Stimulated activated naive CD8-positive, alpha-beta T cell treated with anti-CD3 and anti-CD28 coated beads, Interleukin-15, Interleukin-2, amounts not matched to agents 100 U/mL and 50 U/mL, for 24 hours (primary cell): ENCODE data around the gene LRRC61.
"Not testable (repeated sequence)": the region's sequence is repeated elsewhere in the genome, so short reads cannot be mapped to it uniquely, and the experiment has no call there.

ENCODE experiments used
- ATAC-seq: fragments of 150-1000 bp; cut with Tn5 transposase; one replicate; pipeline ENCODE4 v1.10.0; 2021
- DNase-seq: peaks from one replicate; pipeline ENCODE4 v3.0.0; 2021

LRRC61 gene

DNA sequence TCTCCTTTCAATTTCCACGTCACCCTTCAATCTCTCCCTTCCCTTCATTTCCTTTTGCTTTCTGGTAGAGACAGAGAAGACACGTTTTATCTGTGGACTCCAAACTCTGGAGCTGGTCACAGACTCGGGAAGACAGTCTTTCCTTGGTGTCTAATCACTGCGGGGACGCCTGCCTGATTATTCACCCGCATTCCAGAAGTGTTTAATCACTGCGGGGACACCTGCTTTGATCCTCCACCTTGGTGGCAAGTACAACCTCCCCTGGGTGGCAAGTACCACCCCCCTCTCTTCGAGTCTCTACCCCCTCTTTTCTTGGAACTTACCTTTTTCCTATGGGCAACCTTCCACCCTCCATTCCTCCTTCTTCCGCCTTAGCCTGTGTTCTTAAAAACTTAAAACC lies 15.3 kb upstream of the LRRC61 start:
- DNase-seq: no peak
- no peak for ATAC-seq

DNA sequence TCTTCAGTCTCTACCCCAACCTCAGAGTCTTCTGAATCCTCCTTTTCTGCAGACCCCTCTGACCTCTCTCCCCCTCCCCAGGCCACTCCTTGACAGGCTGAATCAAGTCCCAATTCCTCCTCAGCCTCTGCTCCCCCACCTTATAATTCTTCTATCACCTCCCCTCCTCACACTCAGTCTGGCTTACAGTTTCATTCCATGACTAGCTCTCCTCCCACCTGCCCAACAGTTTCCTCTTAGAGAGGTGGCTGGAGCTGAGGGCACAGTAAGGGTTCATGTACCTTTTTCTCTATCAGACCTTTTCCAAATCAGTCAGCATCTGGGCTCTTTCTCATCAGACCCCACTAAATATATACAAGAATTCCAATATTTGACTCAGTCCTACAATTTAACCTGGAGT lies 14.6 kb upstream of the LRRC61 start:
- ATAC-seq: no peak
- no peak for DNase-seq

DNA sequence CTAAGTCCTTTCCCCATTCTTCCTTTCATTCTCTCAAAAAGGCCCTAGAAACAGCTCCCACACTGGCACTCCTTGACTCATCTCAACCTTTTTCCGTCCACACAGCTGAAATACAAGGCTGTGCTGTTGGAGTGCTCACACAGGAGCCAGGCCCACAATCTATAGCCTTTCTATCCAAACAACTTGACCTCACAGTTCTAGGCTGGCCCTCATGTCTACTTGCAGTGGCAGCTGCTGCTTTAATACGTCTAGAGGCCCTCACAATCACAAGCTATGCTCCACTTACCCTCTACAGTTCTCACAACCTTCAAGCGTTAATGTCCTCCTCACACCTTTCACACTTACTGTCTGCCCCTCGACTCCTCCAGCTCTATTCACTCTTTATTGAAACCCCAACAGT lies 12.0 kb upstream of the LRRC61 start:
- no peak for ATAC-seq
- no peak for DNase-seq

DNA sequence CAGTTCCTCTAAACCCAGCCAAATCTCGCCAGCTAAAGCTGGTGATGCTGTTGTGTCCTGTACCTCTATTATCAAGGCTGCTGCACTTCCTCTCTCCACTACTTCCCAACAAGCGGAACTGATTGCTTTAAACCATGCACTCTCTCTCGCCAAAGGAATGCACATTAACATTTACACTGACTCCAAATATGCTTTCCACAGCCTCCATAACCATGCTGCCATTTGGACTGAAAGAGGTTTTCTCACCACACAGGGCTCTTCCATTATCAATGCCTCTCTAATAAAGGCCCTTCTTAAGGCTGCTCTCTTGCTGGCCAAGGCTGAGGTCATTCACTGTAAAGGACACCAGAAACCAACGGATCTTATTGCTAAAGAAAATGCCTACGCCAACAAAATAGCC lies 11.4 kb upstream of the LRRC61 start:
- ATAC-seq (no peak), DNase-seq (no peak)

DNA sequence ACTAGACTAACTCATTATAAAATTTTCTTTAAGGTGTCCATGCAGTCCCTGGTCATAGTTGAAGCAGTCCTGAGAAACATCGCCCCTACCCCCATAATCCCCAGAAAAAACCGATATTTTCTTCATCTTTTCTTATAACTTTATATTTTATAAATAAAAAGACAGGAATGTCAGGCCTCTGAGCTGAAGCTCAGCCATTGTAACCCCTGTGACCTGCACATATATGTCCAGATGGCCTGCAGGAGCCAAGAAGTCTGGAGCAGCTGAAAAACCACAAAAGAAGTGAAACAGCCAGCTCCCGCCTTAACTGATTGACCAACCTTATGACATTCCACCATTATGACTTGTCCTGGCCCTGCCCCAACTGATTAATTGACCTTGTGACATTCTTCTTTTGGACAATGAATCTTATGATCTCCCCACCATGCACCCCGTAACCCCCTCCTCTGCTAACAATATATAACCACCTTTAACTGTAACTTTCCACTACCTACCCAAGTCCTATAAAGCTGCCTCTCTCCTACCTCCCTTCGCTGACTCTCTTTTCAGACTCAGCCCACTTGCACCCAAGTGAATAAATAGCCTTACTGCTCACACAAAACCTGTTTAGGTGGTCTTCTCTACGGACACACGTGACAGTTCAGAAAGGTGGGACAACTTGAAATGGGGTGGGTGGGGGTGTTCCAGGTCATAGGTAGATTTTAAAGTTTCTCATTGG lies 10.3 kb upstream of the LRRC61 start:
- not testable (repeated sequence) for ATAC-seq

DNA sequence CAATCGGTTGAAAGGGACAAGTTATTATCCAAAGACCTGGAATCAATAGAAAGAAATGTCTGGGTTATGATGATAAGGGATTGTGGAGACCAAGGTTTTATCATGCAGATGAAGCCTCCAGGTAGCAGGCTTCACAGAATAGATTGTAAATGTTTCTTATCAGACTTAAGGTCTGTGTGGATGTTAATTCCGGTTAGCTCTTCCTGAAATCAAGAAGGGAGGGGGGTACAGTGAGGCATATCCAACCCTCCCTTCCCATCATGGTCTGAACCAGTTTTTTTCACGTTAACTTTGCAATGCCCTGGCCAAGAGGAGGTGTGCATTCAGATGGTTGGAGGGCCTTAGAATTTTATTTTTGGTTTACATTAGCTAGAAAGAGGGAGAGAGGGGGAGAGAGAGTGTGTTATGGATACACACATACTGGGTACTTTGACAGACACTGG lies 9.8 kb upstream of the LRRC61 start:
- DNase-seq (no peak), ATAC-seq (no peak)

More for the DNA sequence above, 10.3 kb upstream of the LRRC61 start:
- not testable (repeated sequence) for DNase-seq

DNA sequence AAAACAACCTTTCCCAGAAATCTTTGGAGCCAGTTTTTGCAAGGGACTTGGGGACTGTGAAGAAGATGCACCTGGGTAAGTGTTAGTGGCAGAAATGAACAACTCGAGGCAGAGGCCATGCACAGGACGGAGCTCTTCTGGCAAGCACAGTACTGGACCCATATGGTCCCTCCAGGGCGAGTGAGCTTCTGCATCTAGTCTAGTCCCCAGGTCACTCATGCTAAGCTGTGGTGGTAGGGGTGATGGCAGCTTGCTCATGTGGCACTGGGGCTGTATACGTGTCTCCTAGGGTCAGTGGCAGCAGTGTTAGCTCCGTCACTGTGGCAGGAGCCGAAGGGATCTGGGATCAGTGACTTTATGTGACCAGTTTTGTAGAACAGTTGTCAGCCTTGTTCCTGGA lies 9.3 kb upstream of the LRRC61 start:
- DNase-seq (no peak), ATAC-seq (no peak)

DNA sequence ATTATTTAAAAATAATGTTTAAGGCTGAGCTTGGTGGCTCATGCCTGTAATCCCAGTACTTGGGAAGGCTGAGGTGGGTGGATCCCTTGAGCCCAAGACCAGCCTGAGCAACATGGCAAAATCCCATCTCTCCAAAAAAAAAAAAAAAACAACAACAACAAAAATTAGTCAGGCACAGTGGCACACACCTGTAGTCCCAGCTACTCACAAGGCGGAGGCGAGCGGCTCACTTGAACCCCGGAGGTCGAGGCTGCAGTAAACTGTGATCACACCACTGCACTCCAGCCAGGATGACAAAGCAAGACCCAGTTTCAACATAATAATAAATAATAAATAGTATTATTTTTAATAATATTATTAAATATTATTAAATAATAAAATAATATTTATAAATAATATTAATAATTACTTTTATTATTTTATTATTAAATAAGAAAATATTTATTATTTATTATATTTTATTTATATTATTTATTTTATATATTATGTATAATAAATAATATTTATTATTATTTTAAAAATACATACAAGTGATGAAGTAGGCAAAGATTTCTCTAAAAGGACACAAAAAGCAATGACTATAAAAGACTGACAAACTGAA lies 8.4 kb upstream of the LRRC61 start:
- ATAC-seq (no peak), DNase-seq (no peak)

DNA sequence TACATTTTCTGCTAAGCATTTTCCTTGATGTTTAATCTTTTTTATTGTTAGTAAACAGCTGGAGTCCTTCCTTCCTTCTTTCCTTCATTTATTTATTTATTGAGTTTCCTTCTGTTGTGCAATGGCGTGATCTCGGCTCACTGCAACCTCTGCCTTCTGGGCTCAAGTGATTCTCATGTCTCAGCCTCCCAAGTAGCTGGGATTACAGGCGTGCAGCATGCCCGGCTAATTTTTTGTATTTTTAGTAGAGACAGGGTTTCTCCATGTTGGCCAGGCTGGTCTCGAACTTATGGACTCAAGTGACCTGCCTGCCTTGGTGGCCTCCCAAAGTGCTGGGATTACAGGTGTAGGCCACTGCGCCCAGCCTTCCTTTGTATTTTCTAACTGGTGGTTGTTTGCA lies 6.2 kb upstream of the LRRC61 start:
- DNase-seq, ATAC-seq: not testable (repeated sequence)

DNA sequence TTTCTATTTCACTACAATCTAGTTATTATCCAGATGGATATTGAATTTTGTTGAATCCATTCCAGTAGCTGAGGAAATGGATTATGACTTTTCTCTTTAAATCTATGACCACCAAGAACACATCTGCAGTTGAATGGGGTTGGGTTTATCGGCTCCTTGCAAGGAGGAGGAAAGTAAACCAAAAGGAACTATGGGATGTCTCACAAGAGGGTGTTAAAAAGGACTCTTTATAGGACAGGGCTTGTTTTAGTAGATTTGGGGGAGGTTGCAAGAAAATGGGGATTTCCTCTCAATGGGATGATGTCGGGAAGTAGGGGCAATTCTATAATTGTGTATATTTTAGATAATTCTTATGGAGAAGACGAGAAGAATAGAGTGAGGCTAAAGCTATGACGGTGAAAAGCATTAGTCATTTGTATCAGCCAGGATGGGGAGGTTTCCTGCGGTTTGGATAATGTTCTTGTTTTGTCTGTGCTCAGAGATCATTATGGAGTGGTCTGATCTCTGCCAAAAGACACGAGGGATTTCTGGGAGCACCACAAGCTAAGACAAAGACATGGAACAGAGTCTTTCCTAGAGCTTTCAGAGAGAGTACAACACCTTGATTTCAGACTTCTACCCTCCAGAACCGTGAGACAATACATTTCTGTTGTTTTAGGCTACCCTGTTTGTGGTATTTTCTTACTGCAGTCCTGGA lies 5.3 kb upstream of the LRRC61 start:
- no peak for ATAC-seq

DNA sequence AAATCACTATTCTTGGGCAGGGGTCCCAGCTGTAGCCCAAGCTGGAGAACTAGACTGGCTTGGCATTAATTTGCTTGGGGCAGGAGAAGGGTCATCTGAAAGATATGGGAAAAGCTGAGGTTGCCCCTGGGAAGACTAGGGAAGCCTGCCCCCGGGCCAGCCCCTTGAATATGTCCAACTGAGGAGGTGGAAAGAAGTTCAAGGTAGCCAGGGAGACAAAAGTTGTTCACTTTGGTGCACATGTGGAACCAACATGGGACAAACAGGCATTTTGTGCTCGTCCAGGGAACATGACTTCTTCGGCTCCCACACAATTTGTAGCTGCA lies 1.4 kb upstream of the LRRC61 start:
- no peak for ATAC-seq
- DNase-seq: no peak

More for the DNA sequence above, 5.3 kb upstream of the LRRC61 start:
- DNase-seq: no peak

DNA sequence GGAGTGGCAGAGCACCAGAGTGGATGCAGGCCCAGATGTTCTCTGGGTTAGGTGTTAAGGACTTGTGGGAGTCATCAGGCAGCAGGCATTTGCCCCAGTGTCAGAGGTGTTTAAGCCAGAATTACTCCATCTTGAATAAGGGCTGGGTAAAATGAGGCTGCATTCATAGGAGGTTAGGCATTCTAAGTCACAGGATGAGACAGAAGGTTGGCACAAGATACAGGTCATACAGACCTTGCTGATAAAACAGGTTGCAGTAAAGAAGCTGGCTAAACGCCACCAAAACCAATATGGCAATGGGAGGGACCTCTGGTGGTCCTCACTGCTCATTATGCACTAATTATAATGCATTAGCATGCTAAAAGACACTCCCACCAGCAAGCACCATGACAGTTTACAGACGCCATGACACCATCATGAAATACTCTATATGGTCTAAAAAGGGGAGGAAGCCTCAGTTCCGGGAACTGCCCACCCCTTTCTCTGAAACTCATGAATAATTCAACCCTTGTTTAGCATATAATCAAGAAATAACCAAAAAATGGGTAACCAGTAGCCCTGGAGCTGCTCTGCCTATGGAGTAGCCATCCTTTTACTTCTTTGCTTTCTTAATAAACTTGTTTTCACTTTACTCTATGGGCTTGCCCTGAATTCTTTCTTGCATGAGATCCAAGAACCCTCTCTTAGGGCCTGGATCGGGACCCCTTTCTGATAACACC lies 882 bp upstream of the LRRC61 start:
- peak; percentile 36 for ATAC-seq
- peak; percentile 67 for DNase-seq

DNA sequence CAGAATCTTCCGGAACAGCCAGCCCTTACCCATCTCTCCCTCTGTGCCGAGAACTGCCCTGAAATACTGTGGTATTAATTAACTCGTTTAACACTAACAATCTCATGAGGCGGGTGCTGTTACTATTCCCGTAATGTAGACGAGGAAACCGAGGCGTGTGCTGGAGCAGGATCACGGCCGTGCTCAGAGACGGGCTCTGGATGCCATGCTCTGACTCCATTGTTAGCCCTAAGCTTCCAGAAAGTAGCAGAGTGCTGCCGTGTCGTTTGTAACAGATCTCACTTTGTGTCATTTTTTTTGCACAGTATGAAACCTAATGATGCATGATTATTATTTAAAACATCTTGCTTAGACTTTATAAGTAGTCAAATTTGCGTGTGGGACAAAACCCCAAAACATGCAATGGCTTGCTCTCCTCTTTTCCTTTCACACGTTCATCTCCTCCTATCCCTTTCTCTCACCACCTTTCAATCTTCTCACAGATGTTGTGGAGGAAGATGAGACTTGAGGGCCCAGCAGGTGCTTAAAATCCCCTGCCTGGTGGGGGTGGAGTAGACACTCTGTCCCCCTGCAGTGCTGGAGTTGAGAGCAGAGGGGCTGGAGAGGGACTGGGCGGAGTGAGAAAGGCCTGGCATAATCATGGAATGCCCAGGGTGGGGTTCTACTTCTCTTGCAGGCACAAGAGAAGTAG lies 672 bp downstream of the LRRC61 start:
- ATAC-seq (peak; percentile 6), DNase-seq (no peak)

DNA sequence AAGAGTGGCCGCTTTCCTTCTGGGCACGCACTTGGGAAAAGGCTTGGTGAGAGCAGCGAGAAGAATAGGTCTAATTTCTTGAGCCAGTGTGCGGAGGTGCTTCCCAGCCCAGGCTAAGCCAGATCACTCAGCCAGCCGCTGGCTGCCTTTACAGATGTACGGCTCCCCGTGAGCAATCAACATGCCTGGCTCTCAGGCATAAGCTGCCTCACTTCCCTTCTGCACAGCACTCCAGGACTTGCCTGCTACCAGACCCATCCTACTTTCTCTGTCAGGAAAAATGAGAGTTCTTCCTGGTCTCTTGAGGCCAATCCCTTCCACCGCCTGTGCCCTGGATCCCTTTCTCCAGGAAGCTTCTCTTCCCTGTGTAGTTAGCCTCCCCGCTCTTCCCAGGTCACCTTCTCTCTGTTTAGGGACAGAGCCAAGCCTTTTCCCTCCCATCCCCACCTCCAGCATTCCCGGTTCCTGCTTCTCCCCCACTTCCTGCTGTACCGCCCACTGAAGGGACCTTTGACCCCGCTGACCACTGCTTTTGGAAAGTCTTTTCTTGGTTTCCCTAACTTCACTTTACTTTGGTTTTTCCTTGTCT lies 1.3 kb downstream of the LRRC61 start:
- no peak for DNase-seq
- no peak for ATAC-seq

DNA sequence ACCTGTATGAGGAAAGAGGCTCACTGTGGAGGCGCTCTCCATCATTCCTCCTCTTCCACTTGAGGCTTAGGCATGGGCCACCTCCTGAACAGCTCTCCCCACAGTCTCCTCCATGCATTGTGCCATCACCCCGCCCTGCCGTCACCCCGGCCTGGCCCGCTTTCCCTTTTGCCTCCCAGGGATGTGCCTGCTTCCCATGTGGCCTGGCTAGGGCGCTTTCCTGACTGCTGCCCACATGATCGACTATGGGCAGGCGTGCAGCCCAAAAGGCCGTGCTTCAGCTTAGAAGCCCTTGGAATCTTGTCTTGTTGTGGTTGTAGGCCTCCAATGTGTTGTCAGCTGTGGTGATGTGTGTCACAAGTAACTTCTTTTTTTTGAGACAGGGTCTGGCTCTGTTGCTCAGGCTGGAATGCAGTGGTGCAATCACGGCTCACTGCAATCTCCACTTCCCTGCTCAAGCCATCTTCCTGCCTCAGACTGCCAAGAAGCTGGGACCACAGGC lies 2.0 kb downstream of the LRRC61 start:
- no peak for DNase-seq
- ATAC-seq: no peak

DNA sequence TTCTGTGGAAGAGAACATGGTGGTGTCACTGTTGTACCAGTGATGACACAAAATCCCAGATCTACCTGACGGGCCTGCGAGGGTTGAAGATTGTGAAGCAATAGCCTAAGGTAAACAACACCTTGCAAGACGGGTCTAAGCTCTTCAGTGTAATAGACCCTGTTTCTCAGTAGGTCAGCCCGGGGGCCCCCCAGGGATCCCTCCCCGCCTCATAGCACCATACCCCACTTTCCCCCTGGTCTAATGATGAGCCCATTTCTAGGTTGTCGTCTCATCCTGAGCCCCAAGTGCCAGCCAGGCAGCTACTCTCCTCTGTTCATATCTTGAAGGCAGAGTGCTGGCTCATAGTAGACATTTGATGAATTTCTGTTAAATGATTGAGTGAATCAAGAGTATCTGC lies 2.7 kb downstream of the LRRC61 start:
- ATAC-seq: no peak
- DNase-seq: no peak

DNA sequence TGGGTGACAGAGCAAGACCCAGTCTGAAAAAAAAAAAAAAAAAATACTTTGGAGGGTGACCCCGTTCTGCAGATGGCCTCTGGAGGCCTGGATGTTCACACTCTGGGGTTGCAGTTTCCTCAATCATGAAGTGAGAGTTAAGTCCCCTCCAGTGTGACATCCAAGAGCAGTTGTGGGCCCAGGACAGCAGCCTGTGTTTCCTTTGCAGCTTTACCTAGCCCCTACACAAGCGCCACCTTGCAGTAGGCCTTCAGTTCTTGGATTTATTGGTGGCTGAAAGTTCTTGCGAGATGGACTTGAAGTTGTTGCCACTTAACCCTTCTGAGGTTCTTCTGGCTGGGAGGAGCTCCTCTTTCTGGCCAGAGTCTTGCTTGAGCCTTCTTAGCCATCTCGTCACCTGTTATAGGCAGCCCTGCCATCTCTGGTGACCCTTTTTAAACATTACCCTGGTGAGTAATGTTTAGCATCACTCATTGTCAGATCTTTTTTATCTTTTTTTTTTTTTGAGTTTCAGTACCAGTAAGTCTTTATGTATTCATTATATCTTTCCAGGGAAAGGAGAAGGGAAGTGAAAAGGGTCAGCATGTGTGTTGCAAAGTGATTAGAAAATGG lies 3.6 kb downstream of the LRRC61 start:
- no peak for ATAC-seq
- no peak for DNase-seq

DNA sequence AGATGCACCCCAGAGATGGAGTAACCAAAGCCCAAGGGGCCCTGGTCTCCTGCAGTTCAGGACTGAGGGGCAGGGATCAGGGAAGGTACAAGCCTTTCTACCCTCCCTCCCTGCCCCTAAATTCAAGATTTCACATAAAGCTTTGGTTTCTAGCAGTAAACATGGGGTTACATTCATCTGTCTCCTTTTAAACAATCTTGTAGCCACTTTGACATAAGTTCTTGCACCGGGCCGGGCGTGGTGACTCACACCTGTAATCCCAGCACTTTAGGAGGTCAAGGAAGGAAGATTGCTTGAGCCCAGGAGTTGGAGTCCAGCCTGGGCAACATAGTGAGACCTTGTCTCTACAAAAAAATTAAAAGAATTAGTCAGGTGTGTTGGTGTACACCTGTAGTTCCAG lies 4.2 kb downstream of the LRRC61 start:
- DNase-seq (no peak), ATAC-seq (no peak)

DNA sequence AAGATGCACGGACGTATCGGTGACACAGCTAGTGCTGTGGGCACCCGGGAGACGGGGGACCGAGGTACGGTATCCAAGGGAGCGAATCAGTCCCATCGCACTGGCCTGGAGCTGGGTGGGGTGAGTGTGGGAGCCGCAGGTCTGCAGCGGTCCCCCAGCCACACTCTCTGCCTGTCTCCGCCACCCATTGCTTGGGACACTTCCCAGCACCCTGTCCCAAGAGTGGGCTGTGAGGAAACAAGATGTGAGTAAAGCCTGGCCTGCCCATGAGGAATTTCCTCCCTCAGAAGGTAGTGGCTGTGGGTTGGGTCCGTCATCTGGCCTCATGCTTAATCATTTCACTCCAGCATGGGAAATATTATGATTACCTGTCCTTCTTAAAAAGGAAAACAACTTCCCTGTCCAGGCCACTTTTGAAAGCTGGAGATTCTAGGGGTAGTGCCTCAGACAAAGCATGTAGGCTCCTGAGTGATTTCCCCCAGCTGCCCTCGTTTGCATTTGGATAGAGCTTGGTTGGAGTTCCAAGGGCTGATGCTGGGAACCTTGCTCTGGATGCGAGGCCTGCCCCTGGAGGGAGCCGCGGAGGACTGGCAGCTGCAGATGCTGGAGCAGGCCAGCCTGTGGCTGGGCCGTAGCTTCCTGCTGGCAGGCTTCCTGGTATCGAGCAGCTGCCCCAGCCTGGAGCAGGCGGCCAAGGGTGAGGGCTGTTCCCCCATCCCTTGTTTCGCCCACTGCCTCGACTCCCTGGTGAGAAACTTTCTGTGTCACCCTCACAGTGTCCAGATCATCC lies 6.4 kb downstream of the LRRC61 start:
- ATAC-seq (no peak), DNase-seq (no peak)

DNA sequence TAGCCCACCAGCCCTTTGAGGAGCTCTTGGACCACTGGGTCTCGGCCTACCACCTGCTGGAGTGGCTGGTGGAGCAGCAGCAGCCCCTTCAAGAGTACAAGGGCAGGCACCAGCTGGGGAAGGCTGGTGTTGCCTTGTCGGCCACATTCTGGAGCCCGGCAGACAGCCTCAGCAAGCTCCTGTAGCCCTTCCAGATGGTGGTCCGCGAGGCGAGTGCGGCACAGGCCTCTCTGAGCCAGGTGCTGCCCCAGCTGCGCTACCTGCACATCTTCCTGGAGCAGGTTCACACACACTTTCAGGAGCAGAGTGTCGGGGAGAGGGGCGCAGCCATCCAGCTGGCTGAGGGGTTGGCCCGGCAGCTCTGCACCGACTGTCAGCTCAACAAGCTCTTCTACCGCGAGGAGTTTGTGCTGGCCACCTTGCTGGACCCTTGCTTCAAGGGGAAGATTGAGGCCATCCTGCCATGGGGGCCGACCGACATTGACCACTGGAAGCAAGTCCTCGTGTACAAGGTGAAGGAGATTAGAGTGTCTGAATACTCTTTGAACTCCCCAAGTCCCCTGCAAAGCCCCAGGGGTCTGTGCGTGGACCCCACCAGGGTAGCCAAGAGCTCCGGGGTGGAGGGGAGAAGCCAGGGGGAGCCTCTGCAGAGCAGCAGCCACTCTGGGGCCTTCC lies 7.2 kb downstream of the LRRC61 start:
- DNase-seq: no peak
- ATAC-seq: no peak
